GM21390 (cell line): ENCODE data around the gene NODAL.

Experiments
- ATAC-seq: cut with Tn5 transposase; IDR thresholded peaks from one replicate; pipeline ENCODE4 v1.9.1; 2021; ENCODE audit not compliant: unreplicated experiment

NODAL gene

DNA sequence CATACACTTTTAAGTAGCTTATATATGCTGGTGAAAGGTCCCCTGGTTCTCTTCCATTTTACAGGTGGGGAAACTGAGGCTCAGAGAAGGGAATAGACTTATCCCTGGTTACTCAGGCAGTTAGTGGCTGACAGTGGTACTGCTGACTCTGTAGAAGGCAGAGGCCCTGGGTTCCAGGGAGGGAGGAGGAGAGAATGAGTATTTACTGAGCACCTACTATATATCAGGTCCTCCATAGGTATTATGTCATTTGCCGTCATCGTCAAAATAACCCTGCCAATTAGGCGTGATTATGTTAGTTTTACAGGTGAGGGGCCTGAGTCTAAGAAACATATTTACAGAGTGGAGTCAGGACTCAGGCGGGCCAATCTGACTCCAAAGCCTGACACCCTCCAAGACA is 23.8 kb upstream of the NODAL start:
- no peak for ATAC-seq

GRCh38 chr10:70462349-70462984 is 21.0 kb upstream of the NODAL start:
- ATAC-seq: no peak

DNA sequence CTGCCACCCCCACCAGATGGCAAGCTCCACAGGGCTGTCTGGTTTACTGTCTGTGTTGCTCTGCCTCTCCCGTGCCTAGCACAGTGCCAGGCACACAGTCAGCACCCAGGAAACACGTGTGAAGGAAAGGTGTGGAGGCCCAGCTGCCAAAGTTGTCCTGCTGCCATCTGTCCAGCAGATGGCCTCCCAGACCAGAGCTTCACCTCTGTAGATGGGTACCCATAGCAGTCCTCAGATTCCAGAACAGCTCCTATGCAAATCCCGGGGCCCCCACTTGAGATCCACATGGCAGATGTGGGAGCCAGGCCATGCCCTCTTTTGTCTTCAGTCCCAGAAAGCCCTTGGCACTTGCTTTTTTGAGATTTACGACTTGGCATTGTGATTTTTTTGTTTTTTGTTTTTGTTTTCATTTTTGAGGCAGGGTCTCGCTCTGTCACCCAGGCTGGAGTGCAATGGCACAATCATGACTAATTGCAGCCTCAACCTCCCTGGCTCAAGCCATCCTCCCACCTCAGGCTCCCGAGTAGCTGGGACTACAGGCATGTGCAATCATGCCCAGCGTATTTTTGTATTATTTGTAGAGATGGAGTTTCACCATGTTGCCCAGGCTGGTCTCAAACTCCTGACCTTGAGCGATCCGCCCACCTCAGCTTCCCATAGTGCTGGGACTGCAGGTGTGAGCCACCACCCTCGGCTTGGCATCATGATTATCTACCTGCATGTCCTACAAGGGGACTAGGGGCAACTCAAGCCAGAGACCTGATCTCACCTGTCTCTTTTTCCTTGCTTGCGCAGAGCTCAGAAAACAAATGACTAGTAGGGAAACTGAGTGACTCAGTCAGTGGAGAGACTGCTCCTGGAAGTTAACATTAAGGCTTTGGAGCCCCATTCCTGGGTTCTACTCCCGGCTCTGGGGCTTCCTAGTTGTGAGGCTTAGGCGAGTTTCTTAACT is 20.2 kb upstream of the NODAL start:
- ATAC-seq: no peak

- ATAC-seq: no peak
Observed at GRCh38 chr10:70459774-70460490, 18.5 kb upstream of the NODAL start.

DNA sequence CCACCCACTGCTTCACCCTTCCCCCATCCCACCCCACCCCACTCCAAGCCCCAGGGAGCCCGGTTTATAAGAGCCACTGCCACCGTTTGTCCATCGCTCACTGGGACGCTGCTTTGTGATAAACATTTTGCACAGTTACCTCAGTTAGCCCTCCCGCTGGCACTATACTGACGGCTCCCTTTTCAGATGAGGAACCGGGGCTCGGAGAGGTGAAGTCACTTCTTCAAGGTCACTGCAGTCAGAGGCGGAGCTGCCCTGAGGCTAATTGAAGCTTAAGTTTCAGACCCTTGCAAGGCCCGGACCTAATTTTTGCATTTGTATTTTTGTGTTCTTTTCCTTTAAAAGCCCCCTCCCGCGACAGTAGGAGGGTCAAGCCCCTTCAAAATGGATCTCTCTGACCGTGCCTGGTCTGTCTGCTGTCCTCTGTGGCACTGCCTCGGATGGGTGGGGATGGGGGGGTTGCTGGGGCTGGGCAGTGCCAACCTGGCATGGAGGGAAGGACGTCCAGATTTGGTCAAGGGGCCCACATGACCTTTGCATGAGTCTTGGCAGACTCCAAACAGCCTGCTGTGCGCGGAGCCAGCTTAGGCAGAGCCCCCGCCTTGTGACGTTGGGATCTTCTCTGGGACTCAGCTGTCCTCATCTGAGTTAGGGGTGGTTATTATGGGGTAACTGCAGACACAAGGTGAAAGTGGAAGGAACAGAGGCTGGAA is 17.7 kb upstream of the NODAL start:
- no peak for ATAC-seq

DNA sequence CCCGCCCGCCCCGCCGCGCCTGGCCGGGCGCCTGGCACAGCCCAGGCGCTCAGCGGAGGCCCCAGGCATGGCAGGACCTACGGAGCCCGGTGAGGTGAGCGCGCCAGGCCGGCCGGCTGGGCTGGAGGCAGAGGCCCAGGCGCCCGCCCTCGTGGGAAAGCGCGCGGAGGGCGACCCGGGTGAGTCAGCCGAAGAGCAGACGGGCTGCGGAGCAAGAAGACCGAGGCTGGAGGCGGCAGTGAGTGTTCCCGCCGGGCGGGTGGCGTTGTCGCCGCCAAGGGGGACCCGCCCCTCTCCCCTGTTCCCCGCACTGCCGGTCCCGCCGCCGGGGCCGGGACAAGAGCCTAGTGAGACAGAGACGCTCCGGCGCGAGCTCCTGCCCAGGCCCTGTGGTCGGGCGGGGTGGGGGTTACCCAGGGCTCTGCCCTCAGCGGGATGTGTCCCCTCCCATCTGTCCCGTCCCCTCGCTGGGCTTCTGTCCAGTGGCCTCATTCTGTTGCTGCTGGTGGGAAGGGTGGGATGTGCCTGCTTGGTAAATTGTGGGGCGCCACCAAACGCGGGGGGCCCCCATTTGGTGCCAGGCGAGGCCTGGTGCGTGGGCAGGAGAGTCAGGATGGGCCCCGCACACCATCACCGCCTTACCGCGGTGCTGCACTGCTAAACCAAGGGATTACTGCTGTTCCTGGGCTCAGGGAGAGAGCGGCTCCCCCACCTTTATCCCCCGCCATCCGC is 17.0 kb upstream of the NODAL start:
- no peak for ATAC-seq

DNA sequence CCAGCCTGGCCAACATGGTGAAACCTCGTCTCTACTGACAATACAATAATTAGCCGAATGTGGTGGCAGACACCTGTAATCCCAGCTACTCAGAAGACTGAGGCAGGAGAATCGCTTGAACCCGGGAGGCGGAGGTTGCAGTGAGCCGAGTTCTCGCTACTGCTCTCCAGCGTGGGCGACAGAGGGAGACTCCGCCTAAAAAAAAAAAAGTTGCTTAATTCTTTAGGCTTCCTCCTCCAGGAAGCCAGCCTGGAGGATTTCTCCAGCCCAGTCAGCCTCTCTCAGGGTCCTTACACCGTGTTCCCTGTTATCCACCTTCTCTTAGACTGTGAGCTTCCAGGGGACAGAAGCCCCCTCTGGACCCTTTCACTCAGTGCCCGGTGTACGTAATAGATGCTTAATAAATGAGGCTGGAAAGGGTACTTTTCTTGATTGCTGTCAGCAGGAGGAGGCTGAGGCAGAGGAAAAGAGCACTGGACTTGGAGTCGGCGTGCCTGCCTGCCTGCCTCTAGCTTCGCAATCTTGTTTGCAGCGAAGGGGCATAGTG is 16.4 kb upstream of the NODAL start:
- no peak for ATAC-seq

DNA sequence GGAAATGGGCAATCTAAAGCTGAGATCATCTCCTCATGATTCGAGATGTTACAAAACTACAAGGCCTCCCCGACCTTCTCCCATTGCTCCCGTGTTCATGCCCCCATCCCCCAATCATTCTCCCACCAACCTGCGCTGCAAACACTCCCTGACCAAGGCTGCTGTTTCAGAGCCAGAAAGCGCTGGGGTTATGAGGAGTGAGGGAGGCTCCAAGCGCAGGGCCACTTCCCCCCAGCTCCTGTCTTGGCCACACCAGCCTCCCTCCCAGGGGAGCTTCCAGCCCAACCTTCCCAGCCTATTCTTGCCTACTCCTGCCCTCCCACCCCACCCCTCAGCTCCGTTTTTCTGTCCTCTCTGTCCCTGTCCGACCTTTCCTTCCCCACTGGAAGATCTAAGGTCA is 14.7 kb upstream of the NODAL start:
- ATAC-seq: no peak

GRCh38 chr10:70455213-70455630 is 13.7 kb upstream of the NODAL start:
- ATAC-seq: no peak

- no peak for ATAC-seq
Observed at GRCh38 chr10:70448236-70448635, 6.8 kb upstream of the NODAL start.

GRCh38 chr10:70445718-70446657 is 4.5 kb upstream of the NODAL start:
- no peak for ATAC-seq

- ATAC-seq: no peak
Observed at GRCh38 chr10:70444744-70445143, 3.3 kb upstream of the NODAL start.

DNA sequence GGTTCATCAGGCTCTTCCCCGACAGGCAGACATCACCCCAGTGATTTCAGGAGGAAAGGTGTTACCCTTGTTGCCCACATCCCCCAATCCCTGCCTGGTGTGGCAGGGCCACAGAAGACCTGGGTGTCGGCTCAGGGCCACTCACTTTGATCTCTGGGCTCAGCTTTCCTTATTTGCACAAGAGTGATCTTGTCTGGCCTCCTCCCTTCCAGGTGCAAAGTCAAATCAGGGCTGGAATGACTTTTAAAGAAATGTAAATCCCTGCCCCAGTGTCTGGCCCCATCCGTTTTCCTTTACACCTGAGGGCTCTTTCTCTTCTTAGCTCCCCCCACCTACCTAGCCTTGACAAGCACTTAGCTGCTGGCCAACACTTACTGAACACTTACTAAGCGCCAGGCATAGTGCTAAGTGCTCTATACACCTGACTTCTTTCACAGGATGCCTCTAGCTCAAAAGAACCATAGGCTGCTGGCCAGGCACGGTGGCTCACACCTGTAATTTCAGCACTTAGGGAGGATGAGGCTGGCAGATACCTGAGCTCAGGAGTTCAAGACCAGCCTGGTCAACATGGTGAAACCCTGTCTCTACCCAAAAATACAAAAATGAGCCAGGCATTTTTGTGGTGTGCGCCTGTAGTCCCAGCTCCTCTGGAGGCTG is 979 bp upstream of the NODAL start:
- no peak for ATAC-seq

GRCh38 chr10:70441895-70442309 is 421 bp upstream of the NODAL start:
- ATAC-seq: no peak

DNA sequence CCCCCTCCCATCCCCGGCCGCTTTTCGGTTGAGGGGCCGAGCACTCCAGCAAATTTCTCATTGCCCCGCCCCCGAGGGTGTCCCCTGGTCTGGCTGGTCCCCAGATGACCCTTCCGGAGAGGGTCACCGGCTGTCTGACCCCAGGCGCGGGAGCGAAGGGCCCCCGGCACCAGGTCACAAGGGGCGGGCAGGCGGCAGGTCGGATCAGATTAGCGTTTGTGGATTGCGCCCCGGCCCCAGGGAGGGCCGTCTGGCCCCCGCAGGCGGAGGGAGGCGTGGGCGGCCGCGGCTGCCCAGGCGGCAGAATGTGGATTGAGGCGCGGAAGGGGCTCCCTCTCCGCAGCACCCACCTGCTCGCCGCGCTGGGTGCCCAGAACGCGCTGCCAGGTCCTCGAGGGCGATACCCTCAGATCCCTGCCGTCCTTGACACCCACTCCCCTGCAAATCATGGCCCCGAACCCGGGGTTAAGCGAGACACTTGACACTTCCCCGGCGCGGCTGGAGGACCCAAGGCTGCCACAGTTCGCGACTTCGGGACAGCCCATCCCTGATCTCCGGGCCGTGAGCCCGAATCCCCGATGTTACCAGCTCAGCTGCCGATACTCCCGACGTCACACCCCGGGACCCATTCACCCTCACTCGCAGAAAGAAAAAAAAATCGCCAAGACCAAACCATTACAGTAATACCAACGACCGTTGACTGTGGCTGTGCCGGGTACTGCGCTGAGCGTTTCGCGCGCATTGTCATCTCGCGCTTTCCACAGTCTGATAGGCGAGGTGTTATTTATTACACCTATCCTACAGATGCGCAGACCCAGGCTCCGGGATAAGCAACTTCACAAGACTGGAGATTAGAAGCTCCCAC is 953 bp downstream of the NODAL start:
- no peak for ATAC-seq

GRCh38 chr10:70437721-70438120 is 3.8 kb downstream of the NODAL start:
- no peak for ATAC-seq

- ATAC-seq: no peak
Observed at GRCh38 chr10:70435241-70436085, 6.0 kb downstream of the NODAL start.
